ENCODE data around the gene CFAP54.

The CFAP54 gene

GRCh38 chr12:96919510-96920210 is 430.3 kb downstream of the CFAP54 start:
- Histone ChIP-seq H3K4me3 (ENCODE audit: low read length) (no peak overlapping the region), H3K36me3 (ENCODE audit: insufficient read depth, low read length) (peaks cover 29% of the 10 kb centered on the region), H2AFZ (ENCODE audit: low read depth, low read length) (no peak overlapping the region), H3K27me3 (ENCODE audit: insufficient read depth, low read length) (no peaks in the 10 kb centered on the region), H3K4me1 (ENCODE audit: insufficient read depth, low read length) (no peaks in the 10 kb centered on the region), H3K9me3 (ENCODE audit: low read length) (peaks cover 9% of the 10 kb centered on the region)
